GM13976 (cell line): ENCODE results near the gene MLLT6.
A peak's percentile ranks its signal among the peaks of the same experiment; 100 is the strongest.

ENCODE experiments used
- DNase-seq: peaks from one replicate; pipeline ENCODE4 v3.0.0; 2012; ENCODE audit warnings: low spot score
- CTCF ChIP-seq: IDR thresholded peaks from 2 replicates; pipeline ENCODE4 v1.5.1; 2012; ENCODE audit warnings: borderline replicate concordance, mild to moderate bottlenecking; ENCODE audit not compliant: insufficient read depth; ENCODE audit errors: extremely low read depth, missing control alignments, control extremely low read depth
- in situ Hi-C: fragments of 300-500 bp; cut with MboI; formaldehyde crosslinking; loops from one replicate; pipeline ENCODE4 v1.12.0; 2022; ENCODE audit warnings: low sequenced_read_pairs, mixed read lengths, inconsistent platforms; ENCODE audit not compliant: unreplicated experiment

The MLLT6 gene

GRCh38 chr17:38728290-38728831, 23.3 kb downstream of the MLLT6 start:
- TF ChIP-seq CTCF = no peak
- in situ Hi-C loops = no loop called here
- DNase-seq = no peak

GRCh38 chr17:38729368-38729885, 24.4 kb downstream of the MLLT6 start:
- no peak for TF ChIP-seq CTCF
- in situ Hi-C loops = no loop called here
- no peak for DNase-seq

GRCh38 chr17:38729886-38730525, 24.9 kb downstream of the MLLT6 start, which contains the start of gene CISD3:
TSS of gene CISD3 (plus strand) at chr17:38730341. CDS start at chr17:38730359, 18 bp downstream.
- DNase-seq = peak; percentile 95
- in situ Hi-C loops = no loop called here
- TF ChIP-seq CTCF = peak; percentile 96

- no peak for DNase-seq
- no peak for TF ChIP-seq CTCF
These were observed 25.7 kb downstream of the MLLT6 start for GRCh38 chr17:38730526-38731379.

GRCh38 chr17:38731526-38732294, 26.6 kb downstream of the MLLT6 start:
- no peak for DNase-seq
- in situ Hi-C loops = no loop called here
- TF ChIP-seq CTCF = no peak

More at GRCh38 chr17:38730526-38731379, 25.7 kb downstream of the MLLT6 start:
- in situ Hi-C loops = no loop called here
